Measurements from ENCODE around the gene SLC23A1. TPM values are rescaled to one million over a fixed set of nuclear protein-coding genes. Genes with fewer than 3 reads are reported as not detected.
"Not testable (repeated sequence)": the region's sequence is repeated elsewhere in the genome, so short reads cannot be mapped to it uniquely, and the experiment has no call there.

The SLC23A1 gene
- not detected in 2 replicates for total RNA-seq (2014; rRNA removed; shearing (Covaris generic))

- DNase-seq (ENCODE audit: low spot score) = no peak
Observed at GRCh38 chr5:139383275-139383992, at the start of gene SLC23A1. Gene SLC23A1, minus strand, starts transcription at chr5:139383297. Its CDS starts 44 bp downstream, at chr5:139383253.

DNA sequence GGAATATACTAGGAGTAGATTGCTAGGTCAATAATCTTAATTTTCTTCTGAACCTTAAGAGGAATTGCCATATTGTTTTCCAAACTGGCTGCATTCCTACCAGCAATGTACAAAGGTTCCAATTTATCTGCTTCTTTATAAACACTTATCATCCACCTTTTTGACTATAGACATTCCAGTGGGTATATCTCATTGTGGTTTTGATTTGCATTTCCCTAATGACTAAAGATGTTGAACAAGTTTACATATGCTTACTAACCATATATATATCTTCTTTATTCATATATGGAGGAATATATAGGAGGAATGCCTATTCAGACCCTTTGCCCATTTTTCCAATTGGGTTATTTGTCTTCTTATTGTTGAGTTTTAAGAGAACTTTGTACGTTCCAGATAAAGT is 48.6 kb upstream of the SLC23A1 start:
- no peak for DNase-seq (ENCODE audit: low spot score)

- no peak for DNase-seq (ENCODE audit: low spot score)
Observed at GRCh38 chr5:139430015-139430414, 46.9 kb upstream of the SLC23A1 start.

DNA sequence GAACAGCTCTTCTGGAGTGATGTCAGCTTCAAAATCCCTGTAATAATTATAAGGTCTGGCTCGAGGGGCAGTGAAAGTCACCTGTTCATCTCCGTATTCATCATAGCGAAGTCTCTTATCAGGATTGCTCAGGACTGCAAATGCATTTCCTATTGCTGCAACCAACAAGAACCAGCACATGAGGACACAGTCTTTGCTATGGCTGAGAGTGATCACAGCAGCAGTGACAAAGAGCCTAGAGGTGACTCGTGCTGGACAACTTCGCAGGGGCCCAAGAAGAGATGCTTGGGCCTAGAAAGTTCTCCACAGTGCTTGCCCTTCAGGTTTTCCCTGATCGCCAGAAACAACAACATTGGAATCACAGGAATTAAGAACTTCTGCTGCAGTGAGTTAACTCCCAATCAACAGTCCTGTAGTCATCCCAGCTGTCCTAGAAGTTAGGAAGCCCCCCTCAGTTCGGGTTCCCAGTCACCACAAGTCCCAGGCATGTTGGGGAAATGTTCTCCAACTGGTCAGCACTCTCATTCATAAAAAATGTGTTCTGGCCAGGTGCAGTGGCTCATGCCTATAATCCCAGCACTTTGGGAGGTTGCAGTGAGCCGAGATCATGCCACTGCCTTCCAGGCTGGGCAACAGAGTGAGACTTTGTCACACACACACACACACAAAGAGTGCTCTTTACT is 43.2 kb upstream of the SLC23A1 start:
- DNase-seq (ENCODE audit: low spot score) = no peak

DNA sequence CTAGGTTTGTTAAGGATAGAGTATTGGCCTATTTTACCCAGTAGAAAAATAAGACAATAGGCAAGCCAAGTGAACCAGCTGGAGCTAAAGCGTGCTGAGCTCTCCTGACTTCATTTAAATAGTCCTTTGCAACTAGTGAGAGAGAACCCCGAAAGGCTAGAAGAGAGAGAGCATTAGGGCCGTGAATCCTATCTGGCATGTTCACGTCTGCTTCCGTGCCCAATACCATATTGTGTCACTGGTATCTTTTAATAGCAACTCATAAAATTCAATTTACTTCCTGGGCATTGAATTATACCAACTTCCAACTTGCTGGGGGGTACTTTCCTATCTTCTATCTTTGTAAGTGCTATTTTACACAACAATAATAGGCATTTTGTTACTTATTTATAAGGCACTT is 42.4 kb upstream of the SLC23A1 start:
- DNase-seq (ENCODE audit: low spot score) = no peak

DNA sequence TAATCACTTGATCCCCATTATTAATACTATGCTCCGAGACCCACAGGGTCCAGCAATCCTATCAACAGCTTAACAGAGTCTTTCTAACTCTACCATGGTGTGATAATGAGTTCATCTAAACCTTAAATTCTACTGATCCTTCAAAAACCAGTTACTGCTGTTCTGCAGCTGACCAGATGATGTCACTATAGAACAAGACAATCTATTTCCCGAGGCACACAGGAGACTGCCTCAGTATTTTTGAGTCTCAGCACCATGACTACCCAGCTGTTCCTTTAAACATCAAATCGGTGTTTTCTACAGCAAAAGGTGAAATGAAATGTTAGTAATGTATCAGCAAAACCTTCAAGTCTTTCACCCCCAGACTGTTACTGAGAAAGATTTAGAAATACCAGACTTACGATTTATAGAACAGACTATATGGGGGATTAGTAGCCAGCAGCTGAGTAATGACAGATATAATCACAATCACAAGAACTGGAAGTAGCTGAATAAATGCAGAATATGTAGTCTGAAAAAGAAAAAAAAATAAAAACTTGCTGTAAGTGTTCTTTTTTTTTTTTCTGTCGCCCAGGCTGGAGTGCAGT is 39.3 kb upstream of the SLC23A1 start:
- DNase-seq (ENCODE audit: low spot score) = peak; percentile 68

GRCh38 chr5:139419226-139420192 is 36.4 kb upstream of the SLC23A1 start:
- no peak for DNase-seq (ENCODE audit: low spot score)

GRCh38 chr5:139418793-139419192 is 35.7 kb upstream of the SLC23A1 start:
- DNase-seq (ENCODE audit: low spot score) = no peak

GRCh38 chr5:139417214-139417613 is 34.1 kb upstream of the SLC23A1 start:
- no peak for DNase-seq (ENCODE audit: low spot score)

DNA sequence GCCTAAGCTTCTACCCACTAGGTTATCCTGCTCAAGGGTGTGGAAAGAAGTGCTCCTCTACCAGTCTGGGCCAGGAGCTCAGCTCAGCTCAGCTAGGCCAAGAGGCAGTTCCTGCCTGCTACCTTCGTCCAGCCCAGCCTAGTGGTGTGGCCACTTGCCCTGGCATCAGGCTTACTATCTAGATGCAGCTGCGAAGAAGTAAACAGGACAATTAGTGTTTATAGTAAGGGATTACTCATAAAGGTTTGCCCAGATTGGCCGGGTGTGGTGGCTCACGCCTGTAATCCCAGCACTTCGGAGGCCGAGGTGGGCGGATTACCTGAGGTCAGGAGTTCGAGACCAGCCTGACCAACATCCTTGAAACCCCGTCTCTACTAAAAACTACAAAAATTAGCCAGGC is 33.6 kb upstream of the SLC23A1 start:
- no peak for DNase-seq (ENCODE audit: low spot score)

- DNase-seq (ENCODE audit: low spot score) = no peak
Observed at GRCh38 chr5:139415869-139416268, 32.8 kb upstream of the SLC23A1 start.

GRCh38 chr5:139415221-139415861 is 32.2 kb upstream of the SLC23A1 start:
- no peak for DNase-seq (ENCODE audit: low spot score)

DNA sequence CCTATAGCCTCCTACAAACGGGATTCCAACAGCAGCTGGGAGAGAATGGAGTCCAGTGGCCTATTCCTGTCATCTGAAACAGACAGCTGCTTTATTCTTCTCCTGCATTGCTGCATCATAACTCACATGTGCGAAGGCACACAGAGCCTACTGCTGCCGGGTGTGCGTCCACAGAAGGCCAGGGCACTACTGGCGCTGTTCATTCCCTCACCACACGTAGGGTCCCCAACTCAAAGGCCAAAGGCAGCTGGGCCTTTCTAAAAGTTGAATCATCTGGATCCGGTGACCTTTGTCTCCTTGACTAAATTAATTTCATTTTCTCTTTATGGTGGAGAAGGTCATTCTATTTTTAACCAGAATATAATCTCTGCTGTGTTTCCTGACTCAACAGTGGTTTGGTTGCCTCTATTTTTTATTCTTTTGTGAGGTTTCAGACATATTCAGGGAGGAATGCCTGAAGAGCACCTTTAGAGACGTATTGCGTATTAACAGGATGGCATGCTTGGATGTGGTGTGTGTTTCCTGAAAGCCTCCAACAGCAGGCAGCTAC is 31.6 kb upstream of the SLC23A1 start:
- DNase-seq (ENCODE audit: low spot score) = no peak

DNA sequence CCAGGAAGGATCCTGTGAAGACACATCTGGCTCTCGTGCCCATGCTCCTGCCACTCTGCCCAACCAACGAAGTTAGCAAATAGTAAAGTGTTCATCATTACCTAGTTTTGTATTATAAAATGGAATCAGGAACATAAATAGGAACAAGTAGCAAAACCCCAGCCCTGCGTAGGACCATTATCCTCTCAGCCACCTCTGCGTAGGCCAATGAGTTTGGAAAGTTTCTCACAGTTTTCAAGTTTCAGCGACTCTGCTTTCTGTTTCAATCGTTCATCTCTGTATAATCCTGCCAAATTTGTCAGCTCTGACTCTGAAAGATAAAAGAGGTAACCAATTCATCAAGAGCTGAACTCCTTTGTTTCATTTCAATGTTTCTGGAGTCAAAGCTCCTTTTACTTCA is 30.9 kb upstream of the SLC23A1 start:
- no peak for DNase-seq (ENCODE audit: low spot score)

DNA sequence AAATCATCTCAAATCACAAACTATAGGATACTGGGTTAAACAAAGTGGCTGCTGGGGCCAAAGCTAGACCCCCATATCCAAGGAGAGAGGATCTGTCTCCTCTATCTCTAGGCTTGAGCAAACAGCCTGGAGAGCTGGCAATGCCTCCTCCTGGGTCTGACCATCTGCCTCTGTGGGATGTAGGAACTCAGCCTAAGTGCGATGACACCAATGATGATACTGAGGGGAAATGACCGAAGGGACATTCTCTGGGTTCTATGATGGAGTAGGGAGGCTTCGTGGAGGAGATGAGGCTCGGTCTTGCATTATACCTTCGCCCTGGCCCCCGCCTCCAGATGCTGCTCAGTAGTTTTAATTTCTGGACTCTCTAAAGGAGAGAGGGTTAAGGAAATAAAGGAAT is 30.1 kb upstream of the SLC23A1 start:
- DNase-seq (ENCODE audit: low spot score) = no peak

DNA sequence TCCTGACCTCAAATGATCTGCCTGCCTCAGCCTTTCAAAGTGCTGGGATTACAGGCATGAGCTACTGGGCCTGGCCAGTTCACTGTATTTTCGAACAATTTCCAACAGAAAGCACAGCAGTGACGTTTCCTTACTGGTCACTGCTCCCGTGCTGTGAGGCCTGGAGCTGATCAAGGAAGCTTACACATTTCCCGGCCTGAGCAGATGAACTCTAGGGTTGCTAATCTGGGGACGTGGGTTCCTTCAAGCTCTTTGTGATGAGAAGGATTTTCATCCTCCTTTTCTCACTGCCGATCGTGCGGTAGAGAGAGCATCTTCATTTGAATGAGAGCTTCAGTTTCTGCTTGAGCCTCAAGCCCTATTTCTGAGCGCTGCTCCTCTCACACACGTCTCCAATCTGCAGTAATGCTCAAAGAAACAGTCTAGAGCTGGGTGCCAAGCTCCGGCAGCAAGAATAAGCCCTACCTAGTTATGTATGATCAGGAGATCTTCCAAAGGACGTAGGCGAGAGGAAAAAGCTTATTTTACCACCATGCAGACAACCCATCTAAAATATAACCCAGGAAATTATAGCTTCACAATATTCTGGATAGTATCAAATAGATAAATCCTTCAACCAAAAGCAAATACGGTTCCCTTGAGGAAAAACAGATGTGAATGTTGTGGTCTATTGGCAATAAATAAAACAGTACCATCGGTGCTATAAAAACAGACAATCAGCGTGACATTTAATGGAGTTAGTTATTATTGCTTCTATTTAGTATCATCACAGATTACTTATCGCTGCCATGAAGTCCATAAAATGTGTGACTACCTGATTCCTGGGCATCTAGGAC is 28.1 kb upstream of the SLC23A1 start:
- no peak for DNase-seq (ENCODE audit: low spot score)

GRCh38 chr5:139410121-139410992 is 27.3 kb upstream of the SLC23A1 start:
- no peak for DNase-seq (ENCODE audit: low spot score)

GRCh38 chr5:139409116-139409515 is 26.0 kb upstream of the SLC23A1 start:
- not testable (repeated sequence) for DNase-seq (ENCODE audit: low spot score)

DNA sequence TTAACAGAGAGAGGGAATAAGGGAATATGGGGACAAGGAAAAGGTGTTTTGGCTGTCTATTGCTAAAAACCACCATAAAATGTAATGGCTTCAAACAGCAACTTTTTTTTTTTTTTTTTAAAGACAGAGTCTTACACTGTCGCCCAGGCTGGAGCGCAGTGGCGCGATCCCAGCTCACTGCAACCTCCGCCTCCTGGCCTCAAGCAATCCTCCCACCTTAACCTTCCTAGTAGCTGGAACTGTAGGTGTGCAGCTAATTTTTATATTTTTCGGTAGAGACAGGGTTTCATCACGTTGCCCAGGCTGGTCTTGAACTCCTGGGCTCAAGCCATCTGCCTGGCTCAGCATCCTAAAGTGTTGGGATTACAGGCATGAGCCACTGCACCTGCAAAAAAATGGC is 25.1 kb upstream of the SLC23A1 start:
- DNase-seq (ENCODE audit: low spot score) = no peak
